Measurements from ENCODE around the gene TXNIP.

GRCh38 chr1:145947551-145947950 lies 48.8 kb downstream of the TXNIP start:
- no peak for TF ChIP-seq CTCF (IDR thresholded peaks at IDR 0.05; ENCODE audit: low read depth, low read length)
- TF ChIP-seq EZH2phosphoT487 (IDR thresholded peaks at IDR 0.05; ENCODE audit: low read depth), result no peak

Data from OCI-LY3 (cell line).